SIG-M5 treated with dmso at 0.1 percent for 504 hours (cell line): ENCODE results near the gene GPATCH2.
"Not testable (repeated sequence)": the region's sequence is repeated elsewhere in the genome, so short reads cannot be mapped to it uniquely, and the experiment has no call there.

Experiments
- DNase-seq: peaks from one replicate; lab custom pipeline; 2025; ENCODE audit not compliant: unreplicated experiment; lab: John Stamatoyannopoulos, UW

Gene GPATCH2

DNA sequence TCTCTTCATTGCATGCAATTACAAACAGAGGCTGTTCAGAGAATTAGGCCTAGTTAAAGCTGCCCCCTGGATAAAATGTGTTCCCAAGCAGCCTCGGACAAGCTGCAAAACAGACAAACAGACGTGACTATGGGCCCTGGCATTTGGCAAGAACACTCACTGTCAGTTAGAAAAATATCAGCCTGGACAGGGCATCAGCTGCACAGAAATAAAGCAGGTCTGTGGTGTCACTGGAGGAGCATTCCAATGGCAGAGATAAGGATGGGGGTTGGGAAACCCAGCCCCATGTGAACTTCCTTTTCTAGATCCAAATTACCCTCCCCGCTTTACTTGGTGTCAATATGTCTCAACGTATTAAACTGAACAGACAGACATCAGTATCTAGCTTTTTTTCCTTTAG, 177.1 kb downstream of the GPATCH2 start:
- DNase-seq: no peak

GRCh38 chr1:217449370-217449769, 181.5 kb downstream of the GPATCH2 start:
- DNase-seq: no peak

GRCh38 chr1:217443845-217444244, 187.0 kb downstream of the GPATCH2 start:
- DNase-seq: no peak

DNA sequence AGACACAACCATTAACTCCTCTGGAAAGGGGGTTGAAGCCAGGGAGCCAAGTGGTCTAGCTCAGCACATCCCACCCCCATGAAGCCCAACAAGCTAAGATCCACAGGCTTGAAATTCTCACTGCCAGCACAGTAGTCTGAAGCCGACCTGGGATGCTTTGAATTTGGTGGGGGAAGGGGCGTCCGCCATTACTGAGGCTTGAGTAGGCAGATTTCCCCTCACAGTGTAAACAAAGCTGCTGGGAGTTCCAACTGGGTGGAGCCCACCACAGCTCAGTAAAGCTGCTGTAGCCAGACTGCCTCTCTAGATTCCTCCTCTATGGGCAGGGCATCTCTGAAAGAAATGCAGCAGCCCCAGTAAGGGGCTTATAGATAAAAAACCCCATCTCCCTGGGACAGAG, 193.5 kb downstream of the GPATCH2 start:
- DNase-seq: no peak

- DNase-seq: no peak
Measured at GRCh38 chr1:217435204-217435603, 195.7 kb downstream of the GPATCH2 start.

GRCh38 chr1:217433664-217434063, 197.2 kb downstream of the GPATCH2 start:
- no peak for DNase-seq

DNA sequence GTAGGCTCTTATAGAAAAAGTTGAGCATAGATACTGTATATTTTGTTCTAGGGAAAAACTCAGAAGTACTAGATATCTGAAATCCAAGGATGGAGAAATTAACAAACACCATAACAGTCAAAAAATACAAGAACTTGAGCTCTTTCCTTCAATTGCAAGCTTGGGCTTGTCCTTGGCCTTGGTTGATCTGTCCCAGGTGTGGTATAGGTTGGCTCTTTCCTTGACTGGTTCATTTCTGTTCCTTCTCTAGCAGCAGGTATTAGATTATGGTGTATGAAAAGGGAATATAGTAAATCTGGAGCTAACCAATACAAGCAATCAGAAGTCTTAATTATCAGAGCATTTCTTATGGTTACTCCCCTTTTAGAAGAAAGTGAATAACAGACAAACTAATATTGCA, 198.6 kb downstream of the GPATCH2 start:
- no peak for DNase-seq

DNA sequence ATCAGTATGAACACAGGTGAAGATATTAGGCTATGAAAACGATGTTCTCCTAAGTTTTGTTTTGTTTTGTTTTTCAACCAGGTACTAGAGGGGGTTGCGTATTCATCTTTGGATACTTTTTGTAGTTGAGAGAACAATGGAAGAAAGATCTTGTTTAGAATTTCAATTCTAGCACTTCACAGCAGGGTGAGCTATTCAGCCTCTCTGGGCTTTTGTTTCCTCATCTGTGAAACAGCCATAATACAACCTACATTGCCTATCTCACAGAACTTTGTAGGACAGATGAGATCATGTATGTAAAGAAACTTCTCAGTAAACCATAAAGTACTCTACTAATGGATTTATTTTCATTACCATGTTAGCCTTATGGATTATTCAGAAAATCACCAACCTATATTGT, 199.5 kb downstream of the GPATCH2 start:
- no peak for DNase-seq

DNA sequence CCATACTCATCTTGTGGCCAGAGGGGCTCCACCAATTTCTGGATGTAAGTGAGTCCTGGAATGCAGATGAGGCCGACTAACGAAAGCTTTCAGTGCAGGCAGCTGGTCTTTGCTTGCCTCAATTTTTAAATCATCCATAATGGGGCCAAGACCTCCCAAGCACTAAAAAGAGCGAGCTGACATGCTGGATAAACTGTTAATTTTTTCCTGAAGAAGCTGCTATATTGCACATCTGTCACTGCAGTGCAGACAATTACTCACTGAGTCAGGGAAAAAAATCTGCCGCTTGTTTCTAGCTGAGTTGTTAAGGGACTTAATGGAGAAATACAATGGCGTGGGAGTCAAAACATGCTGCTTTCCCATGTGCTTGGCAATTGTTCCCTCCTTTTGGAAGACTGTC, 205.5 kb downstream of the GPATCH2 start:
- no peak for DNase-seq

- no peak for DNase-seq
Measured at GRCh38 chr1:217419194-217419551, 211.7 kb downstream of the GPATCH2 start.

- no peak for DNase-seq
Measured at GRCh38 chr1:217418269-217419193, 212.4 kb downstream of the GPATCH2 start.

GRCh38 chr1:217417363-217417762, 213.5 kb downstream of the GPATCH2 start:
- no peak for DNase-seq

- no peak for DNase-seq
Measured at GRCh38 chr1:217407534-217408001, 223.3 kb downstream of the GPATCH2 start.

GRCh38 chr1:217403026-217403720, 227.7 kb downstream of the GPATCH2 start:
- no peak for DNase-seq

DNA sequence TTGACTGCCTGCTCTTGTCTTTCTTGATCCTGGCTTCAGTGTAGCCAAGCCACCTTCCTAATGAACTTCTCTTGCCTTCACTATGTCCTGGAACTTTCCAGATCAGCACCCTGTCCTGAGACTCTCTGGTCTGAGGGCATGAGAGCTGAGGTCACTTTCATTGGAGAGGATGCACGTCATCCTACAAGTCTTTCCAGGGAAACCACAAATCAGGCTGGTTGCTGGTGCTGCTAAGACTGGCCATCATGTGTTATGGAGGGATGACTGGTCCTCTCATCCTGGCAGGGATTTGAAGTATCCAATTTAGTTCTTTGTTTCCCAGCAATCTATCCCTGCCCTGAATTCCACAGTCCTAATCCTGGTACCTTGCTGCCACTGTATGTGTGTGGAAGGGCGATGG, 228.6 kb downstream of the GPATCH2 start:
- no peak for DNase-seq

GRCh38 chr1:217393896-217394295, 237.0 kb downstream of the GPATCH2 start:
- DNase-seq: peak; percentile 45

DNA sequence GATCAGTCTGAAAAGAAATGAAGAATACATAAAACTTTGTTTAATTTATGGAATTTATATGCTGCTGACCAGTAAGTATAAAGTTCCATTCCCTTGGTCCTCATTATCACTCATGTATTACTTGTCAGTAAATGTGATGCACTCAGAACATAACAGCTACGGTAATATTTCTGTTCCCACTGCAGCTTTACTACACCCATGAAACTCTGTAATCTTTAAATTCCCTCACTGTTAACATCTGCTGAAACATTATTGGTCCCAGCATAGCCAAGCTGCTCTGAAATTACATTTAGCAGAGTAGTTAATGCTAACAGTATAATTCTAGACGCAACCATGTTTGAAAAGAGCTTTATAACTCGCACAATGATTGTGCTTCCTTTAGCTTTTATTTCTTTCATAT, 238.4 kb downstream of the GPATCH2 start:
- DNase-seq: no peak

GRCh38 chr1:217389895-217390294, 241.0 kb downstream of the GPATCH2 start:
- no peak for DNase-seq

DNA sequence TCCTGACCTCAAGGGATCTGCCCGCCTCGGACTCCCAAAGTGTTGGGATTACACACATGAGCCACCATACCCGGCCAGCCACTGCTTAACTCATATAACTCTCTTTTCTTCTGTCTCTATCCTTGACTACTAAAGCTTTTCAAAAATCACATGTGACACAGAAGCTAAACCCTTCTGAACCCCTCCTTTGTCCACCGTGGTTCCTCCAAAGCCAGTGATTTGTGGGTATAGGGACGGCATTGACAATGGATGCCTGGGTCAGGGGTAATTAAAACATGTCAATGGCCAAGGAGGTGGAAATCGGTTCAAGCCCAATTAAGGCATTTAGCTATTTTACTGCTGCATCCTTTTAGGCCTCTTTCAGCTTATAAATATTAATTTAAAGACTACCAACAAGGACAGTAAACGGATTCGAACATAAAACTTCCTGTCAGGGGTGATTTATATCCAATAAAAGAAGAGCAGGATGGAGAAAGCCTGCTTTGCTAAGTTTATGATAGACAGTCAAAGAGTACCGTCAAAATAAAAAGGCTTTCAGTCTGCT, 242.3 kb downstream of the GPATCH2 start:
- DNase-seq: no peak

- not testable (repeated sequence) for DNase-seq
Measured at GRCh38 chr1:217381773-217382172, 249.1 kb downstream of the GPATCH2 start.

DNA sequence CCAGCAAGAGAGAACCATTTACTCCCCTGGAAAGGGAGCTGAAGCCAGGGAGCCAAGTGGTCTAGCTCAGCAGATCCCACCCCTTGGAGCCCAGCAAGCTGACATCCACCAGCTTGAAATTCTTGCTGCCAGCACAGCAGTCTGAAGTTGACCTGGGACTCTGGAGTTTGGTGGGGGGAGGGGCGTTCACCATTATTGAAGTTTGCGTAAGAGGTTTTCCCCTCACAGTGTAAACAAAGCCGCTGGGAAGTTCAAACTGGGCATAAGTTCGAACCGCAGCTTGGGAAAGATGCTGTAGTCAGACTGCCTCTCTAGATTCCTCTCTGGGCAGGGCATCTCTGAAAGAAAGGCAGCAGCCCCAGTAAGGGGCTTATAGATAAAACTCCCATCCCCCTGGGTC, 251.1 kb downstream of the GPATCH2 start:
- DNase-seq: not testable (repeated sequence)

DNA sequence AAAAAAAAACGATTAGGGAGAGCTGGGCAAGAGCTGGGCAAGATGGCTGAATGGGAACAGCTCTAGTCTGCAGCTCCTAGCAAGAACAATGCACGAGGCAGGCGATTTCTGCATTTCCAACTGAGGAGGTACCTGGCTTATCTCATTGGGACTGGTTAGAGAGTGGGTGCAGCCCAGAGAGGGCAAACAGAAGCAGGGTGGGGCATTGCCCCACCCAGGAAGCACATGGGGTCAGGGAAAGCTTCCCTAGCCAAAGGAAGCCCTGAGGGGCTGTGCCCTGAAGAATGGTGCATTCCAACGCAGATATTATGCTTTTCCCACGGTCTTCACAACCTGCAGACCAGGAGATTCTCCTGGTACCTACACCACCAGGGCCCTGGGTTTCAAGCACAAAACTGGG, 251.6 kb downstream of the GPATCH2 start:
- DNase-seq: no peak
